ENCODE measurements around the gene RPS25.
"Not testable (repeated sequence)": the region's sequence is repeated elsewhere in the genome, so short reads cannot be mapped to it uniquely, and the experiment has no call there.

Gene RPS25

DNA sequence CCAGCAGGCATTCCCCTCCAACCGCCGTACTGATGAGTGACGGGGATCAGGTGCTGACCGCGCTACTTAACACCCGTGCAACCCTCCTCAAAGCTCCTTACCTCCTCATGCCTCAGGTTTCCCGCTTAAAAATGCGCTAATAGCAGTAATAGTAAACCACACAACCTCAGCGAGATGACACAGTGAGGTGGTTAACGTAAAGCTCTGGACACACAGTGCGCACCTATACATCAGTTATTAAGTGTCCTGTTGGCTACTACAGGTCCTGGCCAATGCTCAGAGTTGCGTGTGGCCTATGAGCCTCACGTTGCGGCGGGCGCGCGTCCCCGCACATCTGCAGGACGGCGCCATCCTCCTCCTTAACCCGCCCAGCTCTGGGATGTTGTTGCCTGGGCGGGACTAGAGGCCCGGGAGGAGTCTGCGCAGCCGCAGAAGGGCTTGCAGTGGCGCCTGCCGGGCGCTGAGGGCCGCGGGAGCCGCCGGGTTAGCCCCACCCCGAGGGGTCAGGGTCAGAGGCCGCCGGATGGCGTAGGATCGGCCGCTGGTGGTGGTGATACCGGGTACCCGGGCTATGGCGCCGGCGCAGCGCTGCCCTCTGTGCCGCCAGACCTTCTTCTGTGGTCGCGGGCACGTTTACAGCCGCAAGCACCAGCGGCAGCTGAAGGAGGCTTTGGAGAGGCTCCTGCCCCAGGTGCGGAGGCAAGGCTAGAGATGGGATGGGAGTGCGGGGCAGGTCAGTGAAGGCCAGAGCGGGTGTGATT, 20.3 kb downstream of the RPS25 start, which contains the start of gene CENATAC:
CENATAC (plus strand) TSS at position 512 of the 761 bp plus-strand sequence; CDS start at position 572, 60 bp downstream.
- H3K36me3 ChIP-seq (ENCODE audit: control insufficient read depth, insufficient read depth, low read length), result no peaks in the 10 kb centered on the region; the same call in 1 of the 2 replicates
- no peaks in the 10 kb centered on the region for H3K4me1 ChIP-seq (ENCODE audit: control insufficient read depth, insufficient read depth, low read length)
- DNase-seq (ENCODE audit: low read depth, low spot score), result peak; percentile 86
- WGBS (ENCODE audit: insufficient coverage, insufficient read length), result no CpG with 5 or more reads among the region's 54 CpGs
- no peak within 1 kb of the TSS for H3K27ac ChIP-seq (ENCODE audit: low read length)
- H3K27me3 ChIP-seq (ENCODE audit: control insufficient read depth, insufficient read depth, low read length), result no peaks in the 10 kb centered on the region
- no peaks in the 10 kb centered on the region for H3K9me3 ChIP-seq (ENCODE audit: control insufficient read depth, insufficient read depth, low read length)
- H3K4me3 ChIP-seq (ENCODE audit: low read length), result peak within 1 kb of the TSS; percentile 70

DNA sequence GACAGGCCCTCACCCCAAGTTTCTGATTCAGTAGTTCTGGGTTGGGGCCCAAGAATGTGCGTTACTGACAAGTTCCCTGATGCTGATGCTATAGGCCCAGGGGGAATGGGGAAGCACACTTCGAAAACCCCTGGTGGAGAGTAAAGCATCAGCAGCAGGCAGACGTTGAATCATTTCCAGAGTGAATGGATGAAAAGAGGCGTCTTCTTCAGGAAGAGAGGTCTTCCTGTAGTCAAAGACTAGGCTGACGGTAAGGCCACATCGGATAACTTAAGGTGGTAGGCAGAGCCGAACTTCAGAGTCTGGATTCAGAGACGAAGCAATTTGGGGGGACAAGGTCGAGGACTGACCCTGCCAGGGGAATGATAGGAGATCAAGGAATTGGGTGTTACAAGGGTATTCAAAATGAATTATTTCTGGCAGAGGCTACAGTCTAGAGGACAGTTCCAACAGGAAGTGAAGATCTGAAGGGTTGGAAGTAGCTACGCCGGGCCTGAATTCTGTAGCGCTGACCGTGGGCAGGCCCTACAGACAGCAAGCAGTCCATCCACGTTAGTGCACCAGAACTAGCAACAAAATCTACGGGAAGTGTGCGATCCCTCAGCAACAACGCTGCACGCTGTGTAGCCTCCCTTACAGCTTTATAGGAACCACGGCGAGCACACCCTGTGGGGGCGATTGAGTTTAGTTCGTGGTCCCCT, 21.1 kb downstream of the RPS25 start:
- no peaks in the 10 kb centered on the region for H3K9me3 ChIP-seq (ENCODE audit: control insufficient read depth, insufficient read depth, low read length)
- no peaks in the 10 kb centered on the region for H3K4me1 ChIP-seq (ENCODE audit: control insufficient read depth, insufficient read depth, low read length)
- no peak for DNase-seq (ENCODE audit: low read depth, low spot score)
- H3K36me3 ChIP-seq (ENCODE audit: control insufficient read depth, insufficient read depth, low read length), result no peaks in the 10 kb centered on the region
- H3K27ac ChIP-seq (ENCODE audit: low read length), result no peak overlapping the region
- no peaks in the 10 kb centered on the region for H3K27me3 ChIP-seq (ENCODE audit: control insufficient read depth, insufficient read depth, low read length)
- no CpG with 5 or more reads among the region's 22 CpGs for WGBS (ENCODE audit: insufficient coverage, insufficient read length)
- peak overlapping the region; percentile 70; the same call in 1 of the 2 replicates for H3K4me3 ChIP-seq (ENCODE audit: low read length)

DNA sequence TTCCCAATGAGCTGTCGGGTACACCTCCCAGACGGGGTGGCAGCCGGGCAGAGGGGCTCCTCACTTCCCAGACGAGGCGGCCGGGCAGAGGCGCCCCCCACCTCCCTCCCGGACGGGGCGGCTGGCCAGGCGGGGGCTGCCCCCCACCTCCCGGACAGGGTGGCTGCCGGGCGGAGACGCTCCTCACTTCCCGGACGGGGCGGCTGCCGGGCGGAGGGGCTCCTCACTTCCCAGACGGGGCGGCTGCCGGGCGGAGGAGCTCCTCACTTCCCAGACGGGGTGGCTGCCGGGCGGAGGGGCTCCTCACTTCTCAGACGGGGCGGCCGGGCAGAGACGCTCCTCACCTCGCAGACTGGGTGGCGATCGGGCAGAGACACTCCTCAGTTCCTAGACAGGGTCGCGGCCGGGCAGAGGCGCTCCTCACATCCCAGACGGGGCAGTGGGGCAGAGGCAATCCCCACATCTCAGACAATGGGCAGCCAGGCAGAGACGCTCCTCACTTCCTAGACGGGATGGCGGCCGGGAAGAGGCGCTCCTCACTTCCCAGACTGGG, 26.6 kb downstream of the RPS25 start:
- H3K4me1 ChIP-seq (ENCODE audit: control insufficient read depth, insufficient read depth, low read length); H3K27ac ChIP-seq (ENCODE audit: low read length); DNase-seq (ENCODE audit: low read depth, low spot score); H3K4me3 ChIP-seq (ENCODE audit: low read length); H3K36me3 ChIP-seq (ENCODE audit: control insufficient read depth, insufficient read depth, low read length); H3K9me3 ChIP-seq (ENCODE audit: control insufficient read depth, insufficient read depth, low read length); H3K27me3 ChIP-seq (ENCODE audit: control insufficient read depth, insufficient read depth, low read length): not testable (repeated sequence)
- WGBS (ENCODE audit: insufficient coverage, insufficient read length), result no CpG with 5 or more reads among the region's 44 CpGs

DNA sequence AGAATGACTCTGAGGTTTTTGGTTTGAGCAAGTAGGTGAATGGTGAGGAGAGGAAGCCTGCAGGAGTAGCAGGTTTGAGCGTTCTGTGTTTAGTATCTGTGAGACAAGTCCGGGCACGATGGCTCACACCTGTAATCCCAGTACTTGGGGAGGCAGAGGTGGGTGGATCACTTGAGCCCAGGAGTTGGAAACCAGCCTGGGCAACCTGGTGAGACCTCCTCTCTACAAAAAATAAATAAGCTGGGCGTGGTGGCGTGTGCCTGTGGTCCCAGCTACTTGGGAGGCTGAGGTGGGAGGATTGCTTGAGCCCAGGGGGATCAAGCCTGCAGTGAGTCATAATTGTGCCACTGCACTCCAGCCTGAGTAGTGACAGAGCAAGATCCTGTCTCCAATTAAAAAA, 29.9 kb downstream of the RPS25 start:
- Histone ChIP-seq H3K4me3 (ENCODE audit: low read length) (no peak overlapping the region), H3K4me1 (ENCODE audit: control insufficient read depth, insufficient read depth, low read length) (no peaks in the 10 kb centered on the region), H3K9me3 (ENCODE audit: control insufficient read depth, insufficient read depth, low read length) (no peaks in the 10 kb centered on the region), H3K36me3 (ENCODE audit: control insufficient read depth, insufficient read depth, low read length) (no peaks in the 10 kb centered on the region), H3K27me3 (ENCODE audit: control insufficient read depth, insufficient read depth, low read length) (no peaks in the 10 kb centered on the region), H3K27ac (ENCODE audit: low read length) (no peak overlapping the region)
- DNase-seq (ENCODE audit: low read depth, low spot score), result no peak
- WGBS (ENCODE audit: insufficient coverage, insufficient read length), result no CpG with 5 or more reads among the region's 5 CpGs

DNA sequence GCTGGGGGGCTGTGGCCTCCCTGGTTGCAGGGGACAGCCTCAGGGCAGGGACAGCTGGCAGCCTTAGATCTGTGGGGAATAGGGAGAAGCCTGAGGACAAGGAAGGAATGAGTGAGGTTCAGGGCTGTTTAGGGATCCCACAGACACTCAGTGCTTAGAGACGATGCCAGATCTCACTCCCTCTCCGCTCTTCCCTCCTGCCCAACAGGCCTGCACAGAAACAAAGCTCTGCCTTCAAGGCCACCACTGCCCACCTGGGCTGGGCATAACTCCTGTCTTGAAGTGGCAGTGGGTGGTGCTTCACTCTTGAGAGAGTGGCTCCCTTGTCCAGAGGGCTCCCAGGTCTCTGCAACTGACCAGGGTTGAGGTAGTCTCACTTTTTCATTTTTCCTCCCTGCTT, 33.3 kb downstream of the RPS25 start:
- DNase-seq (ENCODE audit: low read depth, low spot score), result no peak
- Histone ChIP-seq H3K9me3 (ENCODE audit: control insufficient read depth, insufficient read depth, low read length) (no peaks in the 10 kb centered on the region), H3K27me3 (ENCODE audit: control insufficient read depth, insufficient read depth, low read length) (no peaks in the 10 kb centered on the region), H3K27ac (ENCODE audit: low read length) (no peak overlapping the region), H3K36me3 (ENCODE audit: control insufficient read depth, insufficient read depth, low read length) (no peaks in the 10 kb centered on the region), H3K4me3 (ENCODE audit: low read length) (no peak overlapping the region), H3K4me1 (ENCODE audit: control insufficient read depth, insufficient read depth, low read length) (peaks cover 4% of the 10 kb centered on the region)
- no CpG with 5 or more reads among the region's 2 CpGs for WGBS (ENCODE audit: insufficient coverage, insufficient read length)

DNA sequence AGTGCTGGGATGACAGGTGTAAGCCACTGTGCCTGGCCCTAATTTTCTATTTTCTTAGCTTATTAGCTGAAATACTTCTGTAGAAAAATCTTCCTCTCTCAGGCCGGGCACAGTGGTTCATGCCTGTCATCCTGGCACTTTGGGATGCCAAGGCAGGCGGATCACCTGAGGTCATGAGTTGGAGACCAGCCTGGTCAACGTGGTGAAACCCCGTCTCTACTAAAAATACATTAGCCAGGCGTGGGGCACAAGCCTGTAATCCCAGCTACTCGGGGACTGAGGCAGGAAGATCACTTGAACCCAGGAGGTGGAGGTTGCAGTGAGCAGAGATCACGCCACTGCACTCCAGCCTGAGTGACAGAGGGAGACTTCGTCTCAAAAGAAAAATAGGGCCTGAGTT, 33.8 kb downstream of the RPS25 start:
- H3K27me3 ChIP-seq (ENCODE audit: control insufficient read depth, insufficient read depth, low read length); H3K36me3 ChIP-seq (ENCODE audit: control insufficient read depth, insufficient read depth, low read length); H3K27ac ChIP-seq (ENCODE audit: low read length); H3K9me3 ChIP-seq (ENCODE audit: control insufficient read depth, insufficient read depth, low read length); H3K4me1 ChIP-seq (ENCODE audit: control insufficient read depth, insufficient read depth, low read length); H3K4me3 ChIP-seq (ENCODE audit: low read length); DNase-seq (ENCODE audit: low read depth, low spot score): not testable (repeated sequence)
- no CpG with 5 or more reads among the region's 8 CpGs for WGBS (ENCODE audit: insufficient coverage, insufficient read length)

DNA sequence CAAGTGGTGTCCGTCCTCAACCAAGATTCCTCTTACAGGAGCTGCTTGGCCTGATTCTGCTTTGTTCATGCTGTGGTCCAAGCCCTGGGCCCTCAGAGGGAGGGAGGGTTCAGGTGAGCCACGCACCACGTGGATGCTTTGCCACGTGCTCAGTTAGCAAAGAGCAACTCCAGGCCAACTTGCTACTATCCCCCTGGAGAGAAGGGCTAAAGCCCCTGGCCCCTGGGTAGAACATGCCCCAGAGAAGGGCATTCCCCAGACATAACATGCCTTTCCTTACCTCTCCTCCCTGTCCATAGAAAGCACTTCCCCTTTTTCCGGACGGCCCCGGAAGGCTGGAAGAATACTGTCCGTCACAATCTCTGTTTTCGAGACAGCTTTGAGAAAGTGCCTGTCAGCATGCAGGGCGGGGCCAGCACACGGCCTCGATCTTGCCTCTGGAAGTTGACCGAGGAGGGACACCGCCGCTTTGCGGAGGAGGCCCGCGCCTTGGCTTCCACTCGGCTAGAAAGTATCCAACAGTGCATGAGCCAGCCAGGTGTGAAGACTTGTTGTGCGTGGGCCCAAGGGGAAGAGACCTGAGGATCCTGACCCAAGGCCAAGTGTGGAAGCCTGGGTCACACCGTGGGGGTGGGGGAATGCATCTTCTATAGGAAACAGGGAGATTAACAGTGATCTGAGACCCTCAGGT, 37.8 kb downstream of the RPS25 start:
- Histone ChIP-seq H3K4me1 (ENCODE audit: control insufficient read depth, insufficient read depth, low read length) (peaks cover 4% of the 10 kb centered on the region), H3K27ac (ENCODE audit: low read length) (no peak overlapping the region), H3K9me3 (ENCODE audit: control insufficient read depth, insufficient read depth, low read length) (no peaks in the 10 kb centered on the region; the same call in 1 of the 2 replicates), H3K27me3 (ENCODE audit: control insufficient read depth, insufficient read depth, low read length) (no peaks in the 10 kb centered on the region), H3K36me3 (ENCODE audit: control insufficient read depth, insufficient read depth, low read length) (no peaks in the 10 kb centered on the region), H3K4me3 (ENCODE audit: low read length) (no peak overlapping the region)
- DNase-seq (ENCODE audit: low read depth, low spot score), result no peak
- WGBS (ENCODE audit: insufficient coverage, insufficient read length), result no CpG with 5 or more reads among the region's 21 CpGs

DNA sequence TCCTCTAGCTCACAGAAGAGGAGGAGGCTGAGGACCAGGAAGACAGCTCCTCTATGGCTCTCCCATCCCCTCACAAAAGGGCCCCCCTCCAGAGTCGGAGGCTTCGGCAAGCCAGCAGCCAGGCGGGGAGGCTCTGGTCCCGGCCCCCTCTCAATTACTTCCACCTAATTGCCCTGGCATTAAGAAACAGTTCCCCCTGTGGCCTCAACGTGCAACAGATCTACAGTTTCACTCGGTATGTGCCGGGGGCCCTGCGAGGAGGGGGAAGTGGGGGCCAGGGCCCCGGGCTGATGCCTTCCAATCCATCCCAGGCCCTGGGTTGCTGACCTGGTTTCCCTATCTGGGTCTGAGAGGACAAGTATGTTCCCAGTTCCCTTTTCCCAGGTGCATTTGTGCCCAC, 38.7 kb downstream of the RPS25 start:
- H3K27ac ChIP-seq (ENCODE audit: low read length), result no peak overlapping the region
- no peak overlapping the region for H3K4me3 ChIP-seq (ENCODE audit: low read length)
- no peaks in the 10 kb centered on the region for H3K27me3 ChIP-seq (ENCODE audit: control insufficient read depth, insufficient read depth, low read length)
- H3K4me1 ChIP-seq (ENCODE audit: control insufficient read depth, insufficient read depth, low read length), result peaks cover 4% of the 10 kb centered on the region
- DNase-seq (ENCODE audit: low read depth, low spot score), result no peak
- no peaks in the 10 kb centered on the region; the same call in 1 of the 2 replicates for H3K9me3 ChIP-seq (ENCODE audit: control insufficient read depth, insufficient read depth, low read length)
- no CpG with 5 or more reads among the region's 9 CpGs for WGBS (ENCODE audit: insufficient coverage, insufficient read length)
- H3K36me3 ChIP-seq (ENCODE audit: control insufficient read depth, insufficient read depth, low read length), result no peaks in the 10 kb centered on the region

DNA sequence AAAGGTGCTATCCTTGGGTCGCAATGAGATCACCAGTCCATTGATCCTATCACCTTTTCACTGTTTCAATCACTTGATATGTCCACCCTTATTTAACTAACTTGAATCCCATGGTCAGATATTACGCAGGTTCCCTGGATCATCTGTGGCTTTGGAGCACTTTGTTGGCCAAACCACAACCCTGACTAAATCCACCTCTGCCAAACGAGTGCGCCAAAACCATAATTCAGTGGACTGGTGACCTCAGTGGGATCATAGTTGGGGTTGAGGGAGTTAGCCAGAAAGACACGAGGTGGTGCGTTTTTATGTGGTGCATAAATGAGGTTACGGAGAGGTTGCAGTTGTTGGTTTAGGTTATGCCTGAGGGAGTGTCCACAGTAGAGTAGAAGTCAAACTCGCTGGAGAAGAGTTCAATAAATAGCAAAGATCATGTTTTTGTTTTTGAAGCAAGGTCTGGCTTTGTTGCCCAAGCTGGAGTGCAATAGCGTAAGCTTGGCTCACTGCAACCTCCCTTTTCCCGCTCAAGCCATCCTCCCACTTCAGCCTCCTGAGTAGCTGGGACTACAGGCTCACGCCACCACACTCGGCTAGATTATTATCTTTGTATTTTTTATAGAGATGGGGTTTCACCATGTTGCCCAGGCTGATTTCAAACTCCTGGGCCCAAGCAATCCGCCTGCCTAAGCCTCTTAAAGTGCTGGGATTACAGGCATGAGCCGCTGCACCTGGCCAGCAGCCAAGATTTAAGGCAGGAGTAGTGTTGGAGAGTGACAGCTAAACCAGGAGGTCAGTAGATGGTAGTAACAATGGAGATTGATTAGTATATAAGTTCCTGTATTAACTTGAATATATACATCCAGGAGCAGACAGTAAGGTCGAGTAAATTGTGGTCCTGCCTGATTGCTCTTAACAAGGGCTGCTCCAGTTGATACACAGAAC, 42.1 kb downstream of the RPS25 start:
- H3K36me3 ChIP-seq (ENCODE audit: control insufficient read depth, insufficient read depth, low read length), result no peaks in the 10 kb centered on the region
- H3K27me3 ChIP-seq (ENCODE audit: control insufficient read depth, insufficient read depth, low read length), result no peaks in the 10 kb centered on the region
- H3K27ac ChIP-seq (ENCODE audit: low read length), result no peak overlapping the region
- no peak for DNase-seq (ENCODE audit: low read depth, low spot score)
- H3K4me1 ChIP-seq (ENCODE audit: control insufficient read depth, insufficient read depth, low read length), result peaks cover 4% of the 10 kb centered on the region
- WGBS (ENCODE audit: insufficient coverage, insufficient read length), result no CpG with 5 or more reads among the region's 15 CpGs
- H3K9me3 ChIP-seq (ENCODE audit: control insufficient read depth, insufficient read depth, low read length), result no peaks in the 10 kb centered on the region; the same call in 1 of the 2 replicates
- no peak overlapping the region for H3K4me3 ChIP-seq (ENCODE audit: low read length)
